Fibroblast of mammary gland (primary cell): ENCODE data around the gene FBLN2.

Experiments
- DNase-seq: peaks from one replicate; pipeline ENCODE4 v3.0.0-alpha.2; 2010; ENCODE audit warnings: low read depth
- H3K4me3 ChIP-seq: 2 replicates; pipeline ENCODE4 v1.5.1; 2011; ENCODE audit warnings: low read depth, mild to moderate bottlenecking, low read length, moderate library complexity; ENCODE audit not compliant: control insufficient read depth
- TF ChIP-seq, protein P1 (sequence below): conservative IDR thresholded peaks from 2 replicates; pipeline ENCODE4 v1.5.1; 2011; ENCODE audit warnings: low read depth, low read length, inconsistent platforms; ENCODE audit not compliant: control insufficient read depth, insufficient read depth

FBLN2 gene

GRCh38 chr3:13581485-13582365 is 32.8 kb downstream of the FBLN2 start:
- peak; percentile 17 for DNase-seq

GRCh38 chr3:13582366-13583250 is 33.7 kb downstream of the FBLN2 start:
- no peak overlapping the region for H3K4me3 ChIP-seq
- no peak for DNase-seq
- TF ChIP-seq, protein P1, sequence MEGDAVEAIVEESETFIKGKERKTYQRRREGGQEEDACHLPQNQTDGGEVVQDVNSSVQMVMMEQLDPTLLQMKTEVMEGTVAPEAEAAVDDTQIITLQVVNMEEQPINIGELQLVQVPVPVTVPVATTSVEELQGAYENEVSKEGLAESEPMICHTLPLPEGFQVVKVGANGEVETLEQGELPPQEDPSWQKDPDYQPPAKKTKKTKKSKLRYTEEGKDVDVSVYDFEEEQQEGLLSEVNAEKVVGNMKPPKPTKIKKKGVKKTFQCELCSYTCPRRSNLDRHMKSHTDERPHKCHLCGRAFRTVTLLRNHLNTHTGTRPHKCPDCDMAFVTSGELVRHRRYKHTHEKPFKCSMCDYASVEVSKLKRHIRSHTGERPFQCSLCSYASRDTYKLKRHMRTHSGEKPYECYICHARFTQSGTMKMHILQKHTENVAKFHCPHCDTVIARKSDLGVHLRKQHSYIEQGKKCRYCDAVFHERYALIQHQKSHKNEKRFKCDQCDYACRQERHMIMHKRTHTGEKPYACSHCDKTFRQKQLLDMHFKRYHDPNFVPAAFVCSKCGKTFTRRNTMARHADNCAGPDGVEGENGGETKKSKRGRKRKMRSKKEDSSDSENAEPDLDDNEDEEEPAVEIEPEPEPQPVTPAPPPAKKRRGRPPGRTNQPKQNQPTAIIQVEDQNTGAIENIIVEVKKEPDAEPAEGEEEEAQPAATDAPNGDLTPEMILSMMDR, result no peak

More at GRCh38 chr3:13581485-13582365, 32.8 kb downstream of the FBLN2 start:
- H3K4me3 ChIP-seq, result no peak overlapping the region
- TF ChIP-seq, protein P1, result no peak

DNA sequence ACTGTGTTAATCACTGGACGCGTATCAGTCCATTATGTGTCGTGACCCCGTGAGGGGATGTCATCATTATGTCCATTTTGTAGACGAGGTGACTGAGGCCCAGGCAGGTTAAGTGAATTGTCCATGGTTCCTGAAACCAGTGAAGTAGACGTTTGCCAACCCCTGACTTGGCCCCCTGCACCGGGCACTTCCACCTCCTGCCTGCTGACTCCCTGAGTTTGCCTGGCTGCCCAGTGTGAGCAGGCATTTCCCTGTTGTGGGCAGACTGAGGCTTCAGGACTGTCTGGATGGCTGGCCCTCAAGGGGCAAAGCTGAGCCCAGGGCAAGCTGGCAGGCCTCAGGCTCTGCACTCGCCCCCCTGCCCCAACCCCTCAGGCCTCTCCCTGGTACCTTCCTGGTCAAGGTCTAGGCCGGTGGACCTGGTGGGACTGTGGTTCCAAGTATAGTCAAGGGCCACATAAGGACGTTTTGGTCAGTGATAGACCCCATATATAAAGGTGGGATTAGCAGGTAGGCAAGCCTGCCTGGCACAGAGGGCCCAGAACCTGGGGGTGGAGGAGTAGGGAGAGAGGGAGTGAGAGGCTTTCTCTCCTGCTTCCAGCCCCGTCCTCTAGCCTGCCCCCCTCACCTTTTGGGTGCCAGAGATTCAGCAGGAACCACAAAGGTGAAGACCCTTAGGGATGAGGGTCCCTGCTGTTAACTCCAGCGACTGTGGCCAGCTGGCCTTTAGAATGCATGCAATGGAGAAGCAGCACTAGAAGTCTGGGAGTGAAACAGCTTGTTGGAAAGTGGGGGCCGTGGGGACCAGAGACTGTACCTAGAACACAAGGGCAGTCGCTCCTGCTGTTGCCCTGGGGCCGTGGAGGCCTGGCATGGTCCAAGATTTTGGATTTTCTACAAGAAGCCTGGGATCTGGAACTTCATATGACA is 34.6 kb downstream of the FBLN2 start:
- TF ChIP-seq, protein P1, result no peak
- no peak overlapping the region for H3K4me3 ChIP-seq
- no peak for DNase-seq

GRCh38 chr3:13584427-13584891 is 35.5 kb downstream of the FBLN2 start:
- no peak for DNase-seq
- H3K4me3 ChIP-seq, result no peak overlapping the region
- TF ChIP-seq, protein P1, result no peak

DNA sequence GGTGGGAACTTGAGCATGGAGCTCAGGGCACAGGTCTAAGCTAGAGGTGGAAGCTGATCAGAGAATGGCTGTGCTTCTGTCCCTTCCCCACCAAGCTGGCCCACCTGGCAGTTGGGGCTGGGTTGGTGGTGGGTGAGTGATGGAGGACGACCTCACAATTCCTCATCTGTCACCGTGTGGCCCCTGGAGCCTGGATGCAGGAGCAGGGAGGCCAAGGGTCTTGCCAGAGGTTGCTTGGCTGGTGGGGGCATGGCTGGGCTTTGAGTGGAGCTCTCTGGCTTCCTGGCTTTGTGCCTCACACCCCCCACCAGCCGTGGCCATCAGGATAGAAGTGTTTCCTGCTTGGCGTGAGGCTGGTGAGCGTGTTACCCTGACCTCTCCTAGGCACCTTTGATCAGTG is 36.0 kb downstream of the FBLN2 start:
- DNase-seq, result no peak
- TF ChIP-seq, protein P1, result no peak
- no peak overlapping the region for H3K4me3 ChIP-seq

- DNase-seq, result no peak
- TF ChIP-seq, protein P1, result no peak
- no peak overlapping the region for H3K4me3 ChIP-seq
Observed at GRCh38 chr3:13587442-13587841, 38.5 kb downstream of the FBLN2 start.
